Measurements from ENCODE around the gene FAM234B.

DNA sequence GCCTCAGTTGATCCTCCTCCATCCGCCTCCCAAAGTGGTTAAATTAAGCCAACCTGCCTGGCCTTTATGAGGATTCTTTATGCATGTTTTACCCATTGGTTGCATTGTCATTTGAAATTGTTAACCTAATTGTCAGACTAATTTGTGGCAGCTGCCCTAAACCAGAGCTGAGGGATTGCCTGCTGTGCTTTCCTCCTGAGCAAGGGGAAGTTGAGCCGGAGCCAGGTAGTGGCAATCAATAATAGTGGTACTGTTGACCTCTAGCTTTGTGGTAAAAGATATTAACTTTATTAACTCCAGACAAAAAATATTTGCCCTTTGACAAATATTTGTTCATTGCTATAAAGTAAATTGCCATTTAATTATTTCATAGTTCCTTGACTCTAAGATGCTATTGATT, 38.5 kb upstream of the FAM234B start:
- TF ChIP-seq, protein P1, sequence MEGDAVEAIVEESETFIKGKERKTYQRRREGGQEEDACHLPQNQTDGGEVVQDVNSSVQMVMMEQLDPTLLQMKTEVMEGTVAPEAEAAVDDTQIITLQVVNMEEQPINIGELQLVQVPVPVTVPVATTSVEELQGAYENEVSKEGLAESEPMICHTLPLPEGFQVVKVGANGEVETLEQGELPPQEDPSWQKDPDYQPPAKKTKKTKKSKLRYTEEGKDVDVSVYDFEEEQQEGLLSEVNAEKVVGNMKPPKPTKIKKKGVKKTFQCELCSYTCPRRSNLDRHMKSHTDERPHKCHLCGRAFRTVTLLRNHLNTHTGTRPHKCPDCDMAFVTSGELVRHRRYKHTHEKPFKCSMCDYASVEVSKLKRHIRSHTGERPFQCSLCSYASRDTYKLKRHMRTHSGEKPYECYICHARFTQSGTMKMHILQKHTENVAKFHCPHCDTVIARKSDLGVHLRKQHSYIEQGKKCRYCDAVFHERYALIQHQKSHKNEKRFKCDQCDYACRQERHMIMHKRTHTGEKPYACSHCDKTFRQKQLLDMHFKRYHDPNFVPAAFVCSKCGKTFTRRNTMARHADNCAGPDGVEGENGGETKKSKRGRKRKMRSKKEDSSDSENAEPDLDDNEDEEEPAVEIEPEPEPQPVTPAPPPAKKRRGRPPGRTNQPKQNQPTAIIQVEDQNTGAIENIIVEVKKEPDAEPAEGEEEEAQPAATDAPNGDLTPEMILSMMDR (IDR thresholded peaks at IDR 0.05; ENCODE audit: borderline replicate concordance, extremely low read depth, low read length, poor library complexity, severe bottlenecking): no peak
- TF ChIP-seq EZH2 (IDR thresholded peaks at IDR 0.05; ENCODE audit: borderline replicate concordance, low read depth, low read length, severe bottlenecking): no peak
